DOHH2 (cell line): ENCODE measurements around the gene ATP6V0D1.

Experiments
- H3F3A ChIP-seq: fragments of 200-600 bp; sonication (generic), shearing (Covaris generic); 2 replicates; pipeline ENCODE4 v1.6.0; 2016; ENCODE audit warnings: antibody characterized with exemption, mild to moderate bottlenecking; ENCODE audit not compliant: control insufficient read depth, insufficient read depth
- H3K27ac ChIP-seq: fragments of 200-600 bp; sonication (generic); 2 replicates; pipeline ENCODE4 v1.5.1; 2014; ENCODE audit warnings: low read depth, mild to moderate bottlenecking, low read length, moderate library complexity
- H3K27me3 ChIP-seq: fragments of 200-600 bp; sonication (generic); 2 replicates; pipeline ENCODE4 v1.6.1; 2014; ENCODE audit warnings: mild to moderate bottlenecking, low read length, mixed read lengths; ENCODE audit not compliant: control insufficient read depth
- H3K36me3 ChIP-seq: fragments of 200-600 bp; sonication (generic); 2 replicates; pipeline ENCODE4 v1.6.1; 2014; ENCODE audit warnings: mild to moderate bottlenecking, low read length, moderate library complexity, mixed read lengths; ENCODE audit not compliant: control insufficient read depth
- H3K4me1 ChIP-seq: fragments of 200-600 bp; sonication (generic); 2 replicates; pipeline ENCODE4 v1.6.1; 2014; ENCODE audit warnings: mild to moderate bottlenecking, low read length, mixed read lengths; ENCODE audit not compliant: control insufficient read depth
- H3K4me2 ChIP-seq: fragments of 200-600 bp; sonication (generic); 2 replicates; pipeline ENCODE4 v1.6.0; 2014; ENCODE audit warnings: mild to moderate bottlenecking, low read length, moderate library complexity
- H3K4me3 ChIP-seq: fragments of 200-600 bp; sonication (generic); 2 replicates; pipeline ENCODE4 v1.5.1; 2014; ENCODE audit warnings: mild to moderate bottlenecking, low read length, mixed read lengths
- H3K79me2 ChIP-seq: fragments of 200-600 bp; sonication (generic); 2 replicates; pipeline ENCODE4 v1.6.1; 2014; ENCODE audit warnings: mild to moderate bottlenecking, low read length, mixed read lengths; ENCODE audit not compliant: control insufficient read depth
- H3K9me2 ChIP-seq: fragments of 200-600 bp; sonication (generic); replicated peaks from 2 replicates; pipeline ENCODE4 v1.6.1; 2014; ENCODE audit warnings: mild to moderate bottlenecking, low read length, mixed read lengths; ENCODE audit not compliant: control insufficient read depth
- H3K9me3 ChIP-seq: fragments of 200-600 bp; sonication (generic); 2 replicates; pipeline ENCODE4 v1.6.1; 2014; ENCODE audit warnings: antibody characterized with exemption, low read length, mixed read lengths; ENCODE audit not compliant: control insufficient read depth, insufficient read depth
- H4K20me1 ChIP-seq: fragments of 200-600 bp; sonication (generic); 2 replicates; pipeline ENCODE4 v1.6.0; 2014; ENCODE audit warnings: low read depth, mild to moderate bottlenecking, antibody characterized with exemption, low read length, moderate library complexity; ENCODE audit not compliant: control insufficient read depth, insufficient read depth
- EZH2phosphoT487 ChIP-seq: fragments of 200-600 bp; sonication (generic); IDR thresholded peaks from 2 replicates; pipeline ENCODE4 v1.6.1; 2017; ENCODE audit warnings: borderline replicate concordance, mild to moderate bottlenecking, antibody characterized with exemption, low read length, moderate library complexity, mixed read lengths
- TF ChIP-seq, protein P1 (sequence below): fragments of 200-600 bp; sonication (generic); IDR thresholded peaks from one replicate; pipeline ENCODE4 v1.5.1; 2014; ENCODE audit warnings: antibody characterized with exemption, mild to moderate bottlenecking, low read depth, low read length; ENCODE audit not compliant: poor library complexity, severe bottlenecking

ATP6V0D1 gene

DNA sequence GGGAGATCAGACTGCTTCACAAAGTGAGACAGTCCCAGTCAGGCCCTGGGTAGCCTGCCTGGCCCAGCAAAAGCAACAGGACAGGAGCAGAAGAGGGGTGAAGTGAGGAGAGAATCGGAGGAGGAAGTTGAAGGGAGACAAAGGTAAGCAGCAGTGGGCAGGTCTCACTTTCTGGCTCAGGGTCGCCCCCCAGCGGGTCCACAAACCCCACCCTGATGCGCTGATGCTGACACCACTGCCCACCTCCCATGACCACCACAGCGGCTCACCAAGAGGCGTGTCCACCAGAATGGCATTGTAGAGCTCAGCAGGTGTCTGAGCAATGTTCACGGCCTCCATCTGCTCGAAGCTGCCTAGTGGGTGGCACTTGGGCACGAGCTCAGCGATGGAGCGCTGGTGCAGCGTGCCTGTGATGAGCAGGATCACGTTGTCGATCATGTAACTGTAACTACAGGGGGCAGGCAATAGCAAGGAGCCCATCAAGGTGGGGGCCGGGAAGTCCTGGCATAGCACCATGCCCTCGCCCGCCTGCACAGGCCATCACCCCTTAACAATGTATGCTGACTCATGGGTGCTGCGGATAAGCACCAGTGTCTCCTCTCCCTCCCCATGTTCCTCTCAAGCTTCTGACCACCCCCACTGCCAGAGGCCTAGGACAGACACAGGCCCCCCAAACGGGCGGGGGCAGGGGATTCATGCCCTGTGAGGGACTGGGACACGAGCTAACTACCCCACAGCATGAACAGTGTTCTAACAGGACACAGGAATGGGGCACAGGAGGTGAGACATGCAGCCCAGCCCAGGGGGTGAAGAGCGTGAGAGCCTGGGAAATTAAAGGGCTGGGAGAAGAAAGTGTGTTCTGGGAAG, 36.5 kb downstream of the ATP6V0D1 start:
- Histone ChIP-seq H3F3A (no peaks in the 10 kb centered on the region), H3K4me1 (no peaks in the 10 kb centered on the region), H4K20me1 (peaks cover 5% of the 10 kb centered on the region; the same call in 1 of the 2 replicates), H3K27me3 (no peaks in the 10 kb centered on the region), H3K36me3 (0 out of 2 replicates have a peak, but pooled peaks cover 6% of the 10 kb centered on the region), H3K27ac (no peak overlapping the region), H3K9me2 (no peaks in the 10 kb centered on the region), H3K9me3 (no peaks in the 10 kb centered on the region), H3K4me2 (no peak overlapping the region), H3K79me2 (0 out of 2 replicates have a peak, but pooled peaks cover 4% of the 10 kb centered on the region), H3K4me3 (no peak overlapping the region)
- TF ChIP-seq, protein P1, sequence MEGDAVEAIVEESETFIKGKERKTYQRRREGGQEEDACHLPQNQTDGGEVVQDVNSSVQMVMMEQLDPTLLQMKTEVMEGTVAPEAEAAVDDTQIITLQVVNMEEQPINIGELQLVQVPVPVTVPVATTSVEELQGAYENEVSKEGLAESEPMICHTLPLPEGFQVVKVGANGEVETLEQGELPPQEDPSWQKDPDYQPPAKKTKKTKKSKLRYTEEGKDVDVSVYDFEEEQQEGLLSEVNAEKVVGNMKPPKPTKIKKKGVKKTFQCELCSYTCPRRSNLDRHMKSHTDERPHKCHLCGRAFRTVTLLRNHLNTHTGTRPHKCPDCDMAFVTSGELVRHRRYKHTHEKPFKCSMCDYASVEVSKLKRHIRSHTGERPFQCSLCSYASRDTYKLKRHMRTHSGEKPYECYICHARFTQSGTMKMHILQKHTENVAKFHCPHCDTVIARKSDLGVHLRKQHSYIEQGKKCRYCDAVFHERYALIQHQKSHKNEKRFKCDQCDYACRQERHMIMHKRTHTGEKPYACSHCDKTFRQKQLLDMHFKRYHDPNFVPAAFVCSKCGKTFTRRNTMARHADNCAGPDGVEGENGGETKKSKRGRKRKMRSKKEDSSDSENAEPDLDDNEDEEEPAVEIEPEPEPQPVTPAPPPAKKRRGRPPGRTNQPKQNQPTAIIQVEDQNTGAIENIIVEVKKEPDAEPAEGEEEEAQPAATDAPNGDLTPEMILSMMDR, result no peak
- TF ChIP-seq EZH2phosphoT487, result no peak

DNA sequence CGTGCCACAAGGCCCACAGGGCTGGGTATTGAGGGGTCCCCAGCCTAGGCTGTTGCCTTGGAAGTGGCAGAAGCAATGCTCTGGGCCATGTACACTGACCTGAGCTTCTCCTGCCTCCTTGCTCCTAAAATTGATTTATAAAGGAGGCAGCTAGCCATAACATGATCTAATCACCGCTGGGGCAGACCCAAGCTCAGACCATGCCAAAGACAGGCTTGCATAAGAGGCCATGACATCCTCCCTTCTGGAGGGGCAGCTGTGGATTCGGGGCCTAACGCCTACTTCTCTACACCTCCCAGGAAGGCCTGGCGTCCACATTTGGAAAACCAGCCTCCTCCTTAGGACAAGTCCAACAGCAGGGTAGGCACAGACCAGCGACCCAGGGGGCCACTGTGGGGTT, 37.7 kb downstream of the ATP6V0D1 start:
- Histone ChIP-seq H3K36me3 (peaks cover 14% of the 10 kb centered on the region; the same call in 1 of the 2 replicates), H3F3A (no peaks in the 10 kb centered on the region), H3K27me3 (no peaks in the 10 kb centered on the region), H3K79me2 (0 out of 2 replicates have a peak, but pooled peaks cover 4% of the 10 kb centered on the region), H3K27ac (no peak overlapping the region), H3K4me2 (no peak overlapping the region), H3K4me3 (no peak overlapping the region), H3K4me1 (no peaks in the 10 kb centered on the region), H3K9me3 (no peaks in the 10 kb centered on the region), H4K20me1 (peaks cover 5% of the 10 kb centered on the region; the same call in 1 of the 2 replicates), H3K9me2 (no peaks in the 10 kb centered on the region)
- no peak for TF ChIP-seq EZH2phosphoT487
- TF ChIP-seq, protein P1, result no peak

DNA sequence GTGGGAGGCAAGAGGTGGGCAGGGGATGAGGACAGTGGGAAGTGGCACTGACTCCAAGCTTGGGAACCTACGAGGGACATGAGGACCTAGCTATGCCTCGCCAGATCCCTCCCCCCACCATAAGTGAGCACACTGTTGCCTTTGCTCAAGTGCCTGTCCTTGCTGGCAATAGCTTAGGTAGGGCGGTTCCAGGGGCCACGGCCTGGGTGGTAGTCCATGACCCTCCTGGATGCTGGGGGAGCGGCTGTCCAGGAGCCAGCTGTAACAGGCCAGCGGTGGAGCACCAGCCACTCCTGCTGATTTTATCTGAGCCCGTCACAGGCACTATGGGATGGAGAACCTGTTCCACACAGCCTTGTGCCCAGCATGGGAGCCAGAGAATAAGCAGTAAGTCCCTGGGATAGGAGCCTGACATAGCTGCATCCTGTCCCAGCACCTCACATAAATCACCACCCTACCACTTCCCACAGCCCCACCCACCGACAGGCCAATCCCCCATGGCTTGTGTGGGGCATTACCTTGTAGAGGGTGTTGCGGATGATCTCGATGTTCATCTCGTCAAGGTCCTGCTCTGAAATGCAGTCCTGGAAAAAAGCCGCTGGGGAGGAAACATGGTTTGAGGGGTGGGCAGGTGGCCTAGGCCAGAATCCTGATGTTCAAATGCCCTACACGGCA, 38.2 kb downstream of the ATP6V0D1 start:
- Histone ChIP-seq H4K20me1 (peaks cover 5% of the 10 kb centered on the region; the same call in 1 of the 2 replicates), H3K27ac (no peak overlapping the region)
- TF ChIP-seq, protein P1, result no peak
- TF ChIP-seq EZH2phosphoT487, result no peak

More for the DNA sequence above, 38.2 kb downstream of the ATP6V0D1 start:
- peaks cover 16% of the 10 kb centered on the region; the same call in 1 of the 2 replicates for H3K36me3 ChIP-seq
- 0 out of 2 replicates have a peak, but pooled peaks cover 3% of the 10 kb centered on the region for H3K79me2 ChIP-seq
- H3K27me3 ChIP-seq, result no peaks in the 10 kb centered on the region
- no peaks in the 10 kb centered on the region for H3K9me3 ChIP-seq
- H3K4me1 ChIP-seq, result no peaks in the 10 kb centered on the region
- H3K4me2 ChIP-seq, result no peak overlapping the region
- H3K4me3 ChIP-seq, result no peak overlapping the region
- H3F3A ChIP-seq, result no peaks in the 10 kb centered on the region
- no peaks in the 10 kb centered on the region for H3K9me2 ChIP-seq
